PC-9 (cell line): ENCODE results near the gene UBR1. TPM values are rescaled to one million over a fixed set of nuclear protein-coding genes. Genes with fewer than 3 reads are reported as not detected.
A peak's percentile ranks its signal among the peaks of the same experiment; 100 is the strongest.

Source experiments
- BruUV-seq: library from RNA; stranded (reverse); fragments of 400-500 nt; replicated peaks from 2 replicates; lab custom pipeline; 2021; lab: Mats Ljungman, UMichigan
- CTCF ChIA-PET: fragments of 300-600 bp; sonication (Branson Sonifier 250); formaldehyde crosslinking; loops from one replicate; lab custom pipeline; 2022; ENCODE audit warnings: antibody characterized with exemption; lab: Charles Lee
- POLR2A ChIA-PET: fragments of 300-600 bp; sonication (Branson Sonifier 250); formaldehyde crosslinking; loops from one replicate; lab custom pipeline; 2022; ENCODE audit warnings: antibody characterized with exemption; ENCODE audit not compliant: unreplicated experiment; lab: Charles Lee
- DNase-seq, 2 experiments: peaks; one replicate each; pipeline versions ENCODE4 v3.0.0 to v3.0.0-alpha.2; 2015 to 2022; ENCODE audit warnings: mixed read lengths in 1 of 2
- H2AFZ ChIP-seq: fragments of 200-600 bp; sonication (generic); 2 replicates; pipeline ENCODE4 v1.8.1; 2017; ENCODE audit warnings: antibody characterized with exemption
- H3F3A ChIP-seq: fragments of 200-600 bp; sonication (generic); 2 replicates; pipeline ENCODE4 v1.8.1; 2017; ENCODE audit warnings: antibody characterized with exemption, mild to moderate bottlenecking, low read depth; ENCODE audit not compliant: insufficient read depth
- H3K27ac ChIP-seq: fragments of 200-600 bp; sonication (generic); 2 replicates; pipeline ENCODE4 v1.6.1; 2016; ENCODE audit warnings: mixed run types
- H3K27me3 ChIP-seq: fragments of 200-600 bp; sonication (generic); 2 replicates; pipeline ENCODE4 v1.6.1; 2016; ENCODE audit warnings: low read depth, mixed run types; ENCODE audit not compliant: insufficient read depth
- H3K36me3 ChIP-seq: fragments of 200-600 bp; sonication (generic); 2 replicates; pipeline ENCODE4 v1.6.1; 2016; ENCODE audit warnings: low read depth, mixed run types
- H3K4me1 ChIP-seq: fragments of 200-600 bp; sonication (generic); replicated peaks from 2 replicates; pipeline ENCODE4 v1.6.1; 2016; ENCODE audit warnings: mixed run types; ENCODE audit not compliant: insufficient read depth
- H3K4me2 ChIP-seq: fragments of 200-600 bp; sonication (generic); 2 replicates; pipeline ENCODE4 v1.6.1; 2017; ENCODE audit warnings: mixed run types
- H3K4me3 ChIP-seq: fragments of 200-600 bp; sonication (generic); 2 replicates; pipeline ENCODE4 v1.6.1; 2016; ENCODE audit warnings: mixed run types
- H3K79me2 ChIP-seq: fragments of 200-600 bp; sonication (generic); 2 replicates; pipeline ENCODE4 v1.6.1; 2017; ENCODE audit warnings: low read depth, mixed run types
- H3K9me2 ChIP-seq: fragments of 200-600 bp; sonication (generic); 2 replicates; pipeline ENCODE4 v1.8.1; 2017; ENCODE audit warnings: mild to moderate bottlenecking; ENCODE audit not compliant: insufficient read depth
- H3K9me3 ChIP-seq: fragments of 200-600 bp; sonication (generic); 2 replicates; pipeline ENCODE4 v1.8.1; 2016; ENCODE audit warnings: low read depth; ENCODE audit not compliant: insufficient read depth
- H4K20me1 ChIP-seq: fragments of 200-600 bp; sonication (generic); 2 replicates; pipeline ENCODE4 v1.8.1; 2017; ENCODE audit not compliant: insufficient read depth
- CTCF ChIP-seq: fragments of 200-600 bp; sonication (generic); conservative IDR thresholded peaks from 2 replicates; pipeline ENCODE4 v1.6.1; 2017; ENCODE audit warnings: mixed run types, antibody characterized with exemption, mild to moderate bottlenecking, moderate library complexity
- EZH2 ChIP-seq: fragments of 200-600 bp; sonication (generic); IDR thresholded peaks from 2 replicates; pipeline ENCODE4 v1.8.0; 2017; ENCODE audit warnings: antibody characterized with exemption, low read depth
- intact Hi-C: fragments of 100-400 bp; cut with micrococcal nuclease; formaldehyde crosslinking; loops from one replicate; pipeline ENCODE4 v1.10.0; 2022; ENCODE audit not compliant: unreplicated experiment
- total RNA-seq: library from RNA; stranded (reverse); gene quantifications from 2 replicates; pipeline ENCODE4 v1.2.3, GENCODE V29; 2021

UBR1 gene
- total RNA-seq, 1 experiment from 2014 or later: 17.1 TPM

GRCh38 chr15:42919799-42920518 lies 185.9 kb downstream of the UBR1 start:
- intact Hi-C loops: loop anchor here (5.0 kb wide), 1 partner anchor 98 kb away; no protein-coding TSS in a partner anchor
- peak overlapping the region; percentile 69 for H3K4me3 ChIP-seq
- no peaks in the 10 kb centered on the region for H3K9me3 ChIP-seq
- TF ChIP-seq EZH2 (no peak), CTCF (no peak)
- TSS peak; percentile 72 for BruUV-seq
- H3K4me2 ChIP-seq: peak overlapping the region; percentile 79
- peak overlapping the region; percentile 87 for H2AFZ ChIP-seq
- no peak overlapping the region for H3K27ac ChIP-seq
- H3K79me2 ChIP-seq: peaks cover 14% of the 10 kb centered on the region; the same call in 1 of the 2 replicates
- H3K27me3 ChIP-seq: no peaks in the 10 kb centered on the region
- CTCF ChIA-PET: no interaction called here
- DNase-seq: peak in 1 of 2 experiments; percentile 21
- H3K4me1 ChIP-seq: peaks cover 15% of the 10 kb centered on the region; the same call in 1 of the 2 replicates
- H4K20me1 ChIP-seq: no peaks in the 10 kb centered on the region
- no peaks in the 10 kb centered on the region for H3K9me2 ChIP-seq
- POLR2A ChIA-PET: no interaction called here
- no peaks in the 10 kb centered on the region for H3K36me3 ChIP-seq
- H3F3A ChIP-seq: peaks cover 7% of the 10 kb centered on the region; the same call in 1 of the 2 replicates

- H3K4me1 ChIP-seq: peaks cover 15% of the 10 kb centered on the region; the same call in 1 of the 2 replicates
- no peaks in the 10 kb centered on the region for H3K36me3 ChIP-seq
- no peaks in the 10 kb centered on the region for H4K20me1 ChIP-seq
- H3K4me3 ChIP-seq: peak overlapping the region; percentile 69
- ChIA-PET CTCF (no interaction called here), POLR2A (no interaction called here)
- H3K27ac ChIP-seq: no peak overlapping the region
- TF ChIP-seq EZH2 (no peak), CTCF (no peak)
- H3K79me2 ChIP-seq: peaks cover 14% of the 10 kb centered on the region; the same call in 1 of the 2 replicates
- no TSS peak for BruUV-seq
- H3K9me3 ChIP-seq: no peaks in the 10 kb centered on the region
- no peaks in the 10 kb centered on the region for H3K27me3 ChIP-seq
- no peaks in the 10 kb centered on the region for H3K9me2 ChIP-seq
- intact Hi-C loops: loop anchor here (5.0 kb wide), 1 partner anchor 97 kb away; no protein-coding TSS in a partner anchor
- H3K4me2 ChIP-seq: peak overlapping the region; percentile 79
- no peak for DNase-seq
- peaks cover 7% of the 10 kb centered on the region; the same call in 1 of the 2 replicates for H3F3A ChIP-seq
- H2AFZ ChIP-seq: no peak overlapping the region
These were observed 186.5 kb downstream of the UBR1 start for GRCh38 chr15:42919308-42919707.

GRCh38 chr15:42918047-42918446 lies 187.8 kb downstream of the UBR1 start:
- intact Hi-C loops: loop anchor here (5.0 kb wide), 1 partner anchor 96 kb away; no protein-coding TSS in a partner anchor
- POLR2A ChIA-PET: no interaction called here
- no peaks in the 10 kb centered on the region for H4K20me1 ChIP-seq
- CTCF ChIA-PET: interaction anchor here (0.5 kb wide), 1 partner anchor 138 kb away, joined by 12 read pairs; no protein-coding TSS in a partner anchor
- no peaks in the 10 kb centered on the region for H3K27me3 ChIP-seq
- H3F3A ChIP-seq: peaks cover 7% of the 10 kb centered on the region; the same call in 1 of the 2 replicates
- no peak overlapping the region for H3K27ac ChIP-seq
- H3K4me2 ChIP-seq: 0 out of 2 replicates have a peak overlapping the region, but pooled peaks have one; percentile 79
- H3K9me2 ChIP-seq: no peaks in the 10 kb centered on the region
- H3K4me3 ChIP-seq: no peak overlapping the region
- TF ChIP-seq CTCF (no peak), EZH2 (no peak)
- H3K36me3 ChIP-seq: no peaks in the 10 kb centered on the region
- H2AFZ ChIP-seq: no peak overlapping the region
- H3K4me1 ChIP-seq: peaks cover 15% of the 10 kb centered on the region; the same call in 1 of the 2 replicates
- H3K79me2 ChIP-seq: peaks cover 14% of the 10 kb centered on the region; the same call in 1 of the 2 replicates
- DNase-seq: no peak
- H3K9me3 ChIP-seq: no peaks in the 10 kb centered on the region
- BruUV-seq: TSS peak; percentile 12
